GM12873 (cell line): Measurements from ENCODE around the gene FRY.

Source experiments
- CTCF ChIP-seq: IDR thresholded peaks from 2 replicates; pipeline ENCODE4 v1.5.1; 2012; ENCODE audit warnings: low read depth, mild to moderate bottlenecking, moderate library complexity, low read length, control low read depth; ENCODE audit not compliant: insufficient read depth; ENCODE audit errors: missing control alignments

Gene FRY

GRCh38 chr13:32264407-32264806, 232.8 kb downstream of the FRY start:
- TF ChIP-seq CTCF = no peak

DNA sequence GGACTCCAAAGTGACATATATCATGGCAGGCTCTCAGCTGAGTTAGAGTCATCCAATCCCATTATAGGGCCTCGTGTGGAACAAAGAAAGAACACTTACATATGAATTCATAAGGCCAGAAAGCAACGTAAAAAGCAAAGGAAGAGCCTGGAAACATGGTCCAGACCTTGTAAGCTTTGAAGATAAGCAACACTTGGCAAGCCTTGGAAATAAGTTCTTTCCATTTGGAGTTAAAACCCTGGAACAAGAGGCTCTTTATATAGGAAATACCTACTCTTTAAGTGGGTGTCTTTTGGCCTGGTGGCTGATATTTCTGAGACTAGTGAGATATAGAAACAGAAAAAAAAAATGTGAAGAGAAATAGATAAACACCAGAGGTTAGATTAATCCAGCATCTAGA, 234.2 kb downstream of the FRY start:
- no peak for TF ChIP-seq CTCF

DNA sequence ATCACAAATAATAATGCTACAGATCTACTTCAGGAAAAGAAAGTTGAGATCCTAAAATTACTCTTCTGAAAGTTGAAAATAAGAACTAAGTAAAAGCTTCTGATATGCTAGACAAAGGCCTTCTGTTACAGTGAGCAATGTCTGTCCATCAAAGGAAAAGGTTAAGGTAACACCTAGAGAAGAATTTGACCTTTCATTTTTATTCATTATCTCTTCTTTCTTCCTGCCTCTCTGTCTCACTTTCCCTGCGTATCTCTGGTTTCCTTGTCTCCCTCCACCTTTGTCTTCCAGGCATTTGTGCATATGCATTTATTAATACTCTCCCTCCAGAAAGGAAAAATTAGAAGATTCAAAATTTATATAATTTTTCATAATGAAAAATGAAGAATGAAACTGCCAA, 234.6 kb downstream of the FRY start:
- TF ChIP-seq CTCF = no peak

DNA sequence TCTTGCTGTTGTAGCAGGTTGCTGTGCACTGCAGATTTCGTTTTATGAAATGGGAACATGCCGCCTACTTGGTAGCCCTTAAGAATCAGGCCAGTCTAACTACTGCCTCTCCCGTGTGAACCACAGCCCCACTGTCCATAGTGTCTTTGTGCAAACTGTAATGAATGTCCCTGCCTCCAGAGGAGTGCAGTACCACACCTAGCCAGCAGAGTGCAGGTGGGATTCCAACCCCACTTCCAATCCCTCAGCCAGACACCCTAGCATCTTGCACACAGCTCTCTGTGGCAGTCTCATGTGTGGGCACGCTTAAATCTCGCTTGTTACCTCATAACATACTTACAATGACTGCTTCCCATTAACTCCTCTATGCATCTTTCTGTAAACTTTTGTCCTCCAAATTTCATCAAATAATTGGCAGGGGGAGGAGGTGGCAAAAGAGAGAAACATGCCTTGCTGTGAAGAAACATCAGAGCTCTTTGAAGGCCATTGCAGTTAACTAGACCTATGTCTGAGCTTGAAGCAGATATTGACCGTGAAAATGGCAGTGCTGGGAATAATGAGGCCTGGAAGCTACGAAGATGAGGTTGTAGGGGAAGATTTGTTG, 236.4 kb downstream of the FRY start:
- TF ChIP-seq CTCF = peak; percentile 93

DNA sequence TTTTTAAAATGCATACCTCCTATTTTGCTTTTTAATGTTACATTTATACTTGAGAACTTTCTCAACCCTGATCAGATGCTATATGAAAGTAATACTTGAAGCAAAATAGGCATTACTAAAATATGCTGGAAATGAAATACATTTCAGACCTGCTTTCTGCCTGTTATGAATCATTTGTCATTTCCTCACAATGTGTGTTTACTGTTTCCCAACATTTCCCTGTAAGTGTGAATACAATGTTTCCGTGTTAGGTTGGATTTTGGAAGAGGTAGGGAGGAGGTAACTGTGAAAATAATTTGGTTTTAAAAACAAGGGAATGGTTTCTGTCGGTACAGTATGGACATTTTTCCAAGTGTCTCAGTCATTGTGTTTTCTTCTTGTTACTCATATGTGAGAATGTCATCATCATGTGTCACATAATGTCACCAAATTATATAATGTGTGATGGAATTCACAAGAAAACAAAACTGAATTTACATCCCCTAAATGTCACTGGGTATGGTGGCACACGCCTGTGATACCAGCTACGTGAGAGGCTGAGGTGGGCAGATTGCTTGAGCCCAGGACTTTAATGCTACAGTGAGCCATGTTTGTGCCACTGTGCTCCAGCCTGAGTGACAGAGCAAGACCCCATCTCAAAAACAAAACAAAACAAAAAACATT, 240.6 kb downstream of the FRY start:
- TF ChIP-seq CTCF = no peak

GRCh38 chr13:32277839-32278238, 246.3 kb downstream of the FRY start:
- no peak for TF ChIP-seq CTCF

DNA sequence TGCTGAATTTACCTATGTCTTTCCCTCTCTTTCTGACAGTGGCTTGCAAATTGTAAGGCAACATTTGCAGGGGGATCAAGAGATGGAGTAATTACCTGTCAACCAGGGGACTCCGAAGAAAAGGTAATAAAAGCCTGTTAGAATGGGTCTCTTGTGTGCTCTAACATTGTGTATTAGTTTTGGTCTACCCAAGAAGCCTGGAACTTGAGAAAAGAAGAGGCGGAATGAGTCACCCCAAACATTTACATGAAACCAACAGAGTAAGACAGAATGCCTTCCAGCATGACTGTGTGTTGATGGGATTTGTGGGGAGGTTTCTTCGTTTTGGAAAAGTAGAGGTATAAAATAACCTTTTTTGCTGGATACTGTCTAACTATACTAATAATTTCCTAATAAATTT, 246.9 kb downstream of the FRY start:
- no peak for TF ChIP-seq CTCF

DNA sequence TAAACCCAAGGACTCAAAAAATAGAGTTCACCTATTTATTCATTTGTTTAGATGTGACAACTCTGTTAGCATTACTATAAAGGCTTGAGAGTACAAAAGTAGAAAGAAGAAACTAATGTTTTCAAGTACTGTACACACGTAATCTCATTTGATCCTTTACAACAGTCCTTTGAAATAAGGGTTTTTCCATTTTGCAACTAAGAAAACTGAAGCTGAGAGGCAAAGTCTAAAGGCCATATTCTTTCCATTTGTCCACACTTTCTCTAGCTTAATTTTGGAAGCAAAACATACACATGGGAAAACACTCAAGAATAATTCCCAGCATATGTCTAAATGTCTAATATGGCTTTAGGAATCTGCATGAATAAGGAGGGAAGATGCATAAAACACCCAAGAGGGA, 249.5 kb downstream of the FRY start:
- TF ChIP-seq CTCF = no peak
